Fibroblast of villous mesenchyme (primary cell): ENCODE results near the gene UBR7. TPM values are rescaled to one million over a fixed set of nuclear protein-coding genes. Genes with fewer than 3 reads are reported as not detected.

Source experiments
- DNase-seq: peaks from one replicate; pipeline ENCODE4 v3.0.0-alpha.2; 2010; ENCODE audit warnings: low read depth
- H3K4me3 ChIP-seq: 2 replicates; pipeline ENCODE4 v1.5.1; 2011; ENCODE audit warnings: low read depth, mild to moderate bottlenecking, low read length
- total RNA-seq: library from RNA; depleted of rRNA; stranded (reverse); fragments of >200 nt; gene quantifications from 2 replicates; pipeline ENCODE4 v1.2.3, GENCODE V29; 2012
- TF ChIP-seq, protein P1 (sequence below): IDR thresholded peaks from 2 replicates; pipeline ENCODE4 v1.5.1; 2012; ENCODE audit warnings: low read depth, mild to moderate bottlenecking, low read length; ENCODE audit not compliant: insufficient read depth

Gene UBR7
- total RNA-seq, 1 donor = 28.9 TPM

DNA sequence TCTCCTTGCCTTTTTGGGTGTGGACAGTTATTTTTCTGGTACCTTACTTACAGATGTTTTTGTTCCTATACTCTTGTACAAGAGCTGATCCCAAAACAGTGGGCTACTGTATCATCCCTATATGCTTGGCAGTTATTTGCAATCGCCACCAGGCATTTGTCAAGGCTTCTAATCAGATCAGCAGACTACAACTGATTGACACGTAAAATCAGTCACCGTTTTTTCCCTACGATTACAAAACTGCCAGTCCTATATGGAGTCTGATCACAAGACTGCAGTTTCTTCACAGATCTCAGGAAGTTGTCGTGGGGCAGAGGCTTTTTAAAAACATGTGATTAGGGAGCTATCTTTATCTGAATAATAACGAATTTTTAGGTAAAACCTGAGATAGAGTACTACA lies 20.6 kb upstream of the UBR7 start:
- TF ChIP-seq, protein P1, sequence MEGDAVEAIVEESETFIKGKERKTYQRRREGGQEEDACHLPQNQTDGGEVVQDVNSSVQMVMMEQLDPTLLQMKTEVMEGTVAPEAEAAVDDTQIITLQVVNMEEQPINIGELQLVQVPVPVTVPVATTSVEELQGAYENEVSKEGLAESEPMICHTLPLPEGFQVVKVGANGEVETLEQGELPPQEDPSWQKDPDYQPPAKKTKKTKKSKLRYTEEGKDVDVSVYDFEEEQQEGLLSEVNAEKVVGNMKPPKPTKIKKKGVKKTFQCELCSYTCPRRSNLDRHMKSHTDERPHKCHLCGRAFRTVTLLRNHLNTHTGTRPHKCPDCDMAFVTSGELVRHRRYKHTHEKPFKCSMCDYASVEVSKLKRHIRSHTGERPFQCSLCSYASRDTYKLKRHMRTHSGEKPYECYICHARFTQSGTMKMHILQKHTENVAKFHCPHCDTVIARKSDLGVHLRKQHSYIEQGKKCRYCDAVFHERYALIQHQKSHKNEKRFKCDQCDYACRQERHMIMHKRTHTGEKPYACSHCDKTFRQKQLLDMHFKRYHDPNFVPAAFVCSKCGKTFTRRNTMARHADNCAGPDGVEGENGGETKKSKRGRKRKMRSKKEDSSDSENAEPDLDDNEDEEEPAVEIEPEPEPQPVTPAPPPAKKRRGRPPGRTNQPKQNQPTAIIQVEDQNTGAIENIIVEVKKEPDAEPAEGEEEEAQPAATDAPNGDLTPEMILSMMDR = no peak
- DNase-seq = no peak
- H3K4me3 ChIP-seq = no peak overlapping the region

DNA sequence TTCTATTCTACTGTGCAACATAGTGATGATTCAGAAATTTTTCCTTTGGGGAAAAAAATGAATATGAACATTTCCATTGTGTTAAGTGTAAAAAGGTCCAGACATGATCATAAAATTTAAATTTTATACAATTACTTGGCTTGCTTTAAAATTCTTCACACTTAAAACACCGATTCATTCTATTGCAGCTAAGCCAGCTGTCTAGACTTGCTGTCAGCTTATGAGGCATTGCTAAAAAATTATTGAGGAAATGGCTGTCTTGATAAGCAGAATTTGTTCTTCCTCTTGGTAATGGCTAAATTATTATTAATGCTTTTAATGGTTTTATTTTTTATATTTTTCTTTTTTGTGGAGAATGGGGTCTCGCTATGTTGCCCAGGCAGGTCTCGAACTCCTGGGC lies 20.1 kb upstream of the UBR7 start:
- TF ChIP-seq, protein P1 = no peak
- no peak overlapping the region for H3K4me3 ChIP-seq
- no peak for DNase-seq

- TF ChIP-seq, protein P1 = no peak
These were observed 11.6 kb upstream of the UBR7 start for GRCh38 chr14:93195316-93195999.

DNA sequence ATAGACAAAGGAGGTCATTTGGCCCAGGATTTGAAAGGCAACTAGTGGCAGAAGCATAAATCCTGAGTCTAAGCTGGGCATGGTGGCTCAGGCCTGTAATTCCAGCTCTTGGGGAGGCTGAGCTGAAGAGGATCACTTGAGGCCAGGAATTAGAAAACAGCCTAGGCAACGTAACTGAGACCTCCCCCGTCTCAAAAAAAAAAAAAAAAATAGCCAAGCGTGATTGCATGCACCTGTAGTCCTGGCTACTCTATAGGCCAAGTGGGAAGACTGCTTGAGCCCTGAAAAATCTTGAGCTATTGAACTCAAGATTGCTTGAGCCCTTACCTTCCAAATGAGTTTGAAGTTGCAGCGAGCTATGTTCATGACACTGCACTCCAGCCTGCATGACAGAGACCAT lies 8.0 kb upstream of the UBR7 start:
- no peak for DNase-seq
- TF ChIP-seq, protein P1 = no peak
- no peak overlapping the region for H3K4me3 ChIP-seq

More at GRCh38 chr14:93195316-93195999, 11.6 kb upstream of the UBR7 start:
- DNase-seq = no peak
- no peak overlapping the region for H3K4me3 ChIP-seq

DNA sequence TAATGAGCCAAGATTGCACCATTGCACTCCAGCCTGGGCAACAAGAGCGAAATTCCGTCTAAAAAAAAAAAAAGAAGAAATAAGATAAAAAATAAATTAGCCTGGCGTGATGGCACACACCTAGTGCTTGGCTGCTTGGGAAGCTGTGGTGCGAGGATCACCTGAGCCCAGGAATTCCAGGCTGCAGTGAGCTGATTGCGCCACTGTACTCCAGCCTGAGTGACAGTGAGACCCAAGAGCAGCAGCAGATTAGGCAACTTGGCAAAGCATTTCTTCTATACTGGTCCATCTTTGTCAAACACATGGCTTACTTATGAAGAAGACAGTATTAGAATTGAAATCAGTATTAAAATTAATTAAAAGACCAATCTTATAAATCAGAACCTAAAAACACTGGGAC lies 6.5 kb upstream of the UBR7 start:
- DNase-seq = no peak
- TF ChIP-seq, protein P1 = no peak
- H3K4me3 ChIP-seq = no peak overlapping the region

DNA sequence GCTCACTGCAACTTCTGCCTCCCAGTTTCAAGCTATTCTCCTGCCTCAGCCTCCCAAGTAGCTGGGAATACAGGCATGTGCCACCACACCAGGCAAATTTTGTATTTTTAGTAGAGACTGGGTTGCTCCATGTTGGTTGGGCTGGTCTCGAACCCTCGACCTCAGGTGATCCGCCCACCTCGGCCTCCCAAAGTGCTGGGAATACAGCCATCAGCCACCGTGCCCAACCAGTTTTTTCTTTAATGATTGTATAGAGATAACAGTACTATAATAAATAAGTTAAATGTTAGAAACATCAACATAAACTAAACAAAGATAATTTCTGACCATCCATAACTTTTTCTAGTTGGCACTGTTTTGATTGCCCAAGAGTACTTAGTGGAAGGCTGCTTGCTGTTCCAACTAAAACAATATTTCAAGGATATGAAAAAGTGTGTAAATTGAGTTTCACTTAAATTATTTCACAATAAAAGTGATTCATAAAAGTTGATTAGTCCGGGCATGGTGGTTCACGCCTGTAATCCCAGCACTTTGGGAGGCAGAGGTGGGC lies 5.8 kb upstream of the UBR7 start:
- no peak overlapping the region for H3K4me3 ChIP-seq
- DNase-seq = no peak
- TF ChIP-seq, protein P1 = no peak
